Ovary (tissue), 3 donors: ENCODE results near the gene SOX14.

Source experiments
- CTCF ChIP-seq, 3 donors: fragments of 450-650 bp in 2 of 3; fragments of 200-600 bp in 1 of 3; IDR thresholded peaks; one replicate each; pipeline versions ENCODE4 v1.5.1 to v1.8.0; 2016 to 2022; ENCODE audit warnings: antibody characterized with exemption in 3 of 3, mild to moderate bottlenecking in 1 of 3
- EP300 ChIP-seq: sonication (generic); formaldehyde crosslinking; IDR thresholded peaks from one replicate; pipeline ENCODE4 v1.6.1; 2017; ENCODE audit warnings: antibody characterized with exemption
- POLR2A ChIP-seq: fragments of 450-650 bp; IDR thresholded peaks from one replicate; pipeline ENCODE4 v1.6.1; 2017; ENCODE audit warnings: antibody characterized with exemption, mild to moderate bottlenecking, moderate library complexity
- donor health status: DM: no; HTN: no; CAD: no.

GRCh38 chr3:137772214-137772955 lies 8.3 kb downstream of the SOX14 start:
- TF ChIP-seq CTCF (IDR thresholded peaks at IDR 0.05) (no peak), POLR2A (no peak), EP300 (no peak)
